HUDEP-2 (cell line): Measurements from ENCODE around the gene CYB5R2.

ENCODE experiments used
- DNase-seq, 76 experiments: peaks; one replicate each; lab custom pipeline; 2025; ENCODE audit not compliant: unreplicated experiment in 76 of 76; lab: John Stamatoyannopoulos, UW

Gene CYB5R2

DNA sequence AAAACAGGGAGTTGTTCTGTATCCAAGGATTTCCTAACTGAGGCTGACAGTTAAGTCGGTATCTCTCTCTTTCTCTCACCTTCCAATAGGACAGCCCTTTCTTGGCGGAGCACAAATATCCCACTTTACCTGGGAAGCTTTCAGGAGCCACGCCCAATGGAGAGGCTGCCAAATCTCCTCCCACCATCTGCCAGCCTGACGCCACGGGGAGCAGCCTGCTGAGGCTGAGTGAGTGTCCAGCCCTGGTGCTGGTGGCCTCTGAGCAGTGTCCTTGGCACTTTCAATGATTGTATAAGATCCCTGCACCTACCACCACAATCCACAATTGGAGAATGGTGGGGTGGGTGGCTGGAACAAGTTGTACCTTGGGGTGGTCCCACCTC is 33.7 kb downstream of the CYB5R2 start:
- DNase-seq = no peak

DNA sequence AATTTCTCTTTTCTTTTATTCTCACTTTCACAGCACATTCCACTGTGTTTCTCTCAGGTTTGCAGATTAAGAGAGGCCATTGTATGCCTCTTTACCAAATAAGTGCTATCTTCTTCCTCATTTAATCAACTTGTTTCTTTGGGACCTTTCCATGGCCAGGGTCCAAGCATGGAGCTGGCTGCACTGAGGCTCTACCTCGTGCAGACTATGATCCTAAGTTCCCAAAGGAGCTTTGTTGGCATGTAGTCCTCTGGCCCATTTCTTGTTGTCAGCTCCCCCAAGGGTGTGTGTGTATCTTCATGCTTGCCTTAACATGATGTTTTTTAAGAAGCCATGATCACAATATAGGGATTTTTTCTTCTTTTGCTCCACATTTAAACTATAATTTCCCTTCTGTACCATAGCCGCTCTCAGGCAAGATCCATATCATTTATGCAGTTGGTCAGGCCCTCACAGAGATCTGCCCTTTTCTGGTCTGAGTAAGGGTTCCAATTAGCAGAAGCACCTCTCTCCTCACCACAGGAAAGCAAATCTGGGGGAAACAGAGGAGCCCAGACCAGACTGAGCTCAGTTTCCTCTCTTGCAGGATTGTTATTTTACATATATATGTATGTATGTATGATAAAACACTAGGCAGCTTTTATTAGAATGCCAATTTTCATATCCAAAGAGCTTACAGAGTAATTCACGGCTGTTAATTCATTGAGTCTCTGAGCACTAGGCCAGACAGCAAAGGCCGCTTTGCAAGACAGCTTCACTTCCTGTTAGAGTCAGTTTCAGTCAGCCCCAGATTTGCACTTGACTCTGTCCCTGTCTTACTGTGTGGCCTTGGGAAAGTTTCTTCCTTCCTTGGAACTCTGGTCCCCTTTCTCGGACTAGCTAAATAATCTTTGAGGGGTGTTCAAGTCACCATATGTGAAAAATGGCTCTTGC is 34.3 kb downstream of the CYB5R2 start:
- no peak for DNase-seq

DNA sequence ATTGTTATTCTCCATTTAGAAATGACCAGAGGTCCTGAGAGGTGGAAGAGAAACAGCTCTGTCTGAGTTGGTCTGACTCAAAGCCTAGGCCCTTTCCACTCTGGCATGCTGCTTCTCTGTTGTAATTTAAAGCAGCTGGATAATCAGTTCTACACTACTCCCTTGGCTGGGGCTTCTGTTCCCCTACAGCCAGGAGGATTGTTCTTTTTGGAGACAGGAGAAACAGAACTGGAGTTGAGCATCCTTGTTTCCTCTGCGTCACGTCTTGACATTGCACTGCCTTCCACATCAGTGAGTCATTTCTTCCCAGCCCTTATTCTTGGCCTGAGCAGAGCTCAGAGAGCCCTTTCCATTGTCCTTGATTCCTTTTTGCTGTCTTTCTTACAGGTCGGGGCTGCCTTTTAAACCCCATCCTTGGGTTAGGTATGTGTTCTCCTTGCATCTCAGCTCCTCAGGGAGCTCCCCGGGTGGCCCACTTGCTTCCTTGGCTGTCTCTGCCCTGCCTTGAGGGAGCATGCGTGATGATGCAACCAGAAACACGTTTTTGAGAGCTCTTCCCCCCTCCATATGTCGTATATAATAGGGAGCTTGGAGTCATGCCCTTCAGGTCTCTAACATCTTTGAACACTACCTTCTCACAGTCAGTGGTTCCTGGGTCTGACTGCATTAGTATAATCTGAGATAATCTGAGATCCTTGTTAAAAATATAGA is 35.7 kb downstream of the CYB5R2 start:
- DNase-seq = no peak

DNA sequence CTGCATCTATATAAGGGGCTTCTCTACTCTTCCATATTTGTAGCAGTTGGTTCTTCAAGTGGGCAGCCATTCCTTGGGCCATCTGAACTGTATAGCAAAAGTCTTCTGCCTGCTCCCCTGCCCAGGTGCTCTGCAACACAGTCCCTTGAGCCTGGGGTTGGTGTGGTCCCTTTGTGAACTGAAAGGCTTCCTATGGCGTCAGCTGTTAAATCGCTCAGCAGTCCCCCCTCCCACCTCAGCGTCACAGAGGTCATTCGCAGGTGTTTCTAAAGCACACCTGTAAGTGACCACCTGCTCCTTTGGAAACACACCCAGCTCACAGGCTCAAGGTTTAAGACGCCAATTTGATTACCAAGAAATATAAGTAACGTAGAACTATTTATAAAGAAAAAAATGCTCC is 37.0 kb downstream of the CYB5R2 start:
- no peak for DNase-seq

DNA sequence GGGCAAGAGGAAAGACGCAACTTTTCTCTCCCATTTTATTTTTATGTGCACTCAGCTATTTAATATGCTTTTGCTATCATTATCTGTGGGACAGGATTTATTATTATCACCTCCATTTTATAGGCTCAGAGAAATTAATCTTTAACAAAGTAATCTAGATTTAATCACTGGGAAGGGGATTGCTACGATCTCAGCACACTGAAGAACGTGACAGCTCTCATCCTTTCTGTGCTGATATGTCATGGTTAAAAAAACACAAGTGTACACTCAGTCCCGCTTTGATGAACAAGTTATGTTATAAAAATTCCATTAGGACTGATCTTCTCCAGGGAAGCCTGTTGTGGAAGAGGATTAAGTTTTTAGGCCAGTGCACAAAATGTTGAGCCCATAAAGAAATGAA is 37.6 kb downstream of the CYB5R2 start:
- no peak for DNase-seq

DNA sequence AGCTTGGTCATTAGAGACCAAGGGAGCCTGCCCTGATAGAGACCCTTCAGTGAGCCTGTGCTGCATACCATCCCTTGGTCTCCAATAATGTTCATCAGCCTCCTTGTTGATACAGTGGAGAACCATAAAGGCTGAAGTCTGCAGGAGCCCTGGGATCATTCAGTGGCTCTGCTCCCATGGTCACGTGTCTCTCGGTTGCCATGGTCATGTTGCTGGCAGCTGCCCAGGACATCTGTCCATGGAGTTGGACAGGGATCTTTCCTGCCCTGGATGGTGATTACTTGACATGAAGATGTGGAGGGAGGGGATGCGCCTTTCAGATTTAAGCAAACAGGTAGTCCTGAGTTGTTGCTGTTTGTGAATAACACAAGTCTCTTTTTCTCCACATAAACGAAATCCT is 38.2 kb downstream of the CYB5R2 start:
- DNase-seq = no peak

DNA sequence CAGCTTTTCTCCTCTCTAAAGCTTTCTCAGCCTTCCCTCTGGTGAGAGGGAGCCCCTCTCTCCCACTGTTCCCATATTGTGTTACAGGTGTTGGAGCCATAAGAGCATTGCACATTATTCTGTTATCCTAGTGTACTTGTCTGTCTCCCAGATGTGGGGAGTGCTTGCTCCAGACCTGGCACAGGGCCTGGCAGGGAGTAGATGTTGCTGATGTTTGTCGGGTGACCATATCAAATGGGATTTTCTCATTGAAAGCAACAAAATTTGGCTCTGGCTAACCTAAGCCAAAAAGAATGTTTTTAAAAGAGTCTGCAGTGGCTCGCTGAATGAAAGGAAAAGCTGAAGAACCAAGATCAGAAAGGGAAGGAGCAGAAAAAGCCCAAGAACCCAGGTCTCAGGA is 41.1 kb downstream of the CYB5R2 start:
- DNase-seq = no peak

DNA sequence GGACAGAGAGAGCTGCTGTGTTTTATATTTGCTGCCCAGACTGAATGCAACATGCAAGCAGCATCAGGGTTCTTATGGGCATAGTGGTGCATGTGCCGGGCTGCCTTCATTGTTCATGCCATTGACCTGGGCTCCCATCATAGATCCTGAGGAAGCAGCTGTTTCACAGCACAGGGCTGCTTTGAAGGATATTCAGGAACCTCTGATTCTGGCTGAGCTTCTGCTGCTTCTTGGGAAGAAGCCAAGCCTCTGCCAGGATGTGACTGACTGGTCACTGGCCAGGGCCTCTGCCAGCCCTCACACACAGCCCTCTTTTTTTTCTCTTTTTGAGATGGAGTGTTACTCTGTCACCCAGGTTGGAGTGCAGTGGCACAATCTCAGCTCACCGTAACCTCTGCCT is 43.3 kb downstream of the CYB5R2 start:
- no peak for DNase-seq

DNA sequence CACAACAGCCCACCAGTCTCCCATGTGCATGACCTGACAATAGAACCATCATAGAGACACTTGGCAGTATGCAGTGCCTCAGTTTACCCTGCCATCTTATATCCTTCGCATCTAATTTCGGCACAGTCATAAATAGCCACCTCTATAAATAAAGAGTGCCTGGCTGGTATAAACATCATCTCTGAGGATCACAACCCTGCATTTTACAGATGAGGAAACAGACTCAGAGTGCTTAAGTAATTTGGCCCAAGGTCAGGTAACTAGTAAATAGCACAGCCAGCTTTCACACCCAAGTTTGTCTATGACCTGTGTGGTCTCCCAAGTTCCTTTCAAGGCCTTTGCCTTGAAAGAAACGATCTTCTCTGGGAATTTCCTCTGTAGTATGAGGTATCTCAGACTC is 44.6 kb downstream of the CYB5R2 start:
- DNase-seq = no peak

DNA sequence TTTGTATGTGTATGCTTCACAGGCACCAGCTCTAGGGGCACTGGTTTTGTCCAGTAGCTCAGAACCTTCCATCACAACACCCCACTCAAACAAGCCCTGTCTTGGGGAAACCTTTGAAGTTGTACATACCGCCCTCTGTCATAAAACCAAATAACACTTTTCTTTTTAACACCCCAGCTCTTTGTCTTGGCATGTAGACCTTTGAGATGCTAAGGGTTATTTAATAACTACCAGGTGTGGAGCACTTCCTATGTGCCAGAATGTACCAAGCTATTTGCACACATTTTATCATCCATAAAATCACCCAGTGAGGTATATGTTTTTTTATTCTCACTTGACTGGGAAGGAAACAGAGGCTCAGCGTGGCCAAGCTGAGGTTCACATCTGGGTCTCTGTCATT is 50.6 kb downstream of the CYB5R2 start:
- DNase-seq = no peak

DNA sequence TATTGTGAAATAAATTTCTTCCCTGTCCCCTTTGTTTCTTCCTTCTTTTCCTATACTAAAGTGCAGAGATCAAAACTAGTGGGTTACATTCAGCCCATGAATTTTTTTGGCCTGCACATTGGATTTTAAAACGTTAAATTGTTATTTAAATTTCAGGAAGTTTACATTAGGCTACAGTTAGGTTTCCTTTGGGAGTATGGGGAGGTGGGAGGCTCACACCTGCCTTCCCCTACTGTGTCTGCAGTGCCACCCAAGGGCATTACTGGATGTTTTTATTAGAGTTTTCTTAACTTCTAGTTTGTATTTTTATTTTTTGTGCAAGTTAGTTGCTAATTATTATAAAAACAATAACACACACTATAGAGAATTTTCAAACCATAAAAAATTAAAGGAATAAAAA is 51.7 kb downstream of the CYB5R2 start:
- no peak for DNase-seq

DNA sequence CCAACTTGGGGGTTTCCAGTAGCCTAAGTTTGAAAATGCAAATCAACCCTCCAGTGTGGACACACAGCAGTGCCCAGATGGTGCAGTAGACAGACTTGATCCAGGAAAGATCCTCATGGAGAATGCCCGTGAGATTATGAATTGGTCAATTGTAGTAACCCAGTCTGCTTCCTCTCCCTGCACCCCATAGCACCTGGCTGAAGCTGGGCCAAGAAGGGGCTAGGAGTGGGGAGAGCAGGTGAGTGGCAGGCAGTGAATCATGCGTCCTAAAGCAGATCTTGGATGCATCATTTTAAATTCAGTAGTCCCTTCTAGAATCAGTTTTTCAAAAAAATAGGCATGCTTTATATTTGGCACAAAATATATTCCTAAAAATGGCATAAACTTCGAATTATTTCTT is 52.2 kb downstream of the CYB5R2 start:
- no peak for DNase-seq

DNA sequence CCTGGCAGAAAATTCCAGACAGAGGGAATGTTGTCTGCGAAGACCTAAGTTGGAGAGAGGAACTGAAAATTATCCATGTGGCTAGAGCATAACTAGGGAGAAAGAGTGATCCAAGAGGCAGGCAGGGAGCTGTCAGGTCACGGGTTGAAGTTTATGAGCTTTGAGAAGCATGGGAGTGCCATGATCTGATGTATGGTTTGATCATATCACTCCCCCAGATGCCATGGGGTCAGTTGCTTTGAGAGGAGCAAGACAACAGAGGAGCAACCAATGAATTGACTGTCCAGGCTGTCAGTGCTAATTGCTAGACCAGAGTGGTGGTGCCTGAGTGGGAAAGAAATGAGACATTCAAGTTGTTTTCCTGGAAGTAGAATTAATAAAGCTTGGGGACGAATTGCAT is 54.0 kb downstream of the CYB5R2 start:
- no peak for DNase-seq

DNA sequence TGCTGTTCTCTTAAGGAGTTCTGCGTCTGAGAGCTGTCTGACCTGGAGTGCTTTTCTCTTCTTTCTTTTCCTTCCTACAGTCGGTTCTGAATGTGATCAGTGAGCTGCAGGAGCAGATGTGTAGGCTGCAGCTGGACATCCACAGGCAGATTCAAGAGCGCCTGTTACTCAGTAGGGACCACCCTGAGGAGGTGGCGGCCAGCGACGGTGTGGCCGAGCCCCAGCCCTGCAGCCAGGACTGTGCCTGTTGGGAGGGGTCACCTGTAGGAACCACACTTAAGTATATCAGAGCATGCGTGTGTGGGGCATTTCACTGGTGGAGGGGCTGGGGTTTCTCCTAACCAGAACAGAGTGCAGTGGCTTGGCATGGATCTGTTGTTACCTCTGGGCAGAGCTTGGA is 56.3 kb downstream of the CYB5R2 start:
- no peak for DNase-seq
